Endothelial cell of umbilical vein (primary cell): ENCODE measurements around the gene APOBEC4. TPM values are rescaled to one million over a fixed set of nuclear protein-coding genes. Genes with fewer than 3 reads are reported as not detected.

ENCODE experiments used
- BruUV-seq: library from RNA; stranded (reverse); fragments of 400-500 nt; replicated peaks from 2 replicates; lab custom pipeline; 2021; lab: Mats Ljungman, UMichigan
- CTCF ChIA-PET: fragments of 300-600, 350-600 bp; sonication (Branson Sonifier 250); formaldehyde crosslinking; loops from one replicate; lab custom pipeline; 2021; ENCODE audit warnings: antibody characterized with exemption, inconsistent platforms; lab: Charles Lee
- POLR2A ChIA-PET: fragments of 300-600, 350-600 bp; sonication (Branson Sonifier 250); formaldehyde crosslinking; loops from one replicate; lab custom pipeline; 2021; ENCODE audit warnings: antibody characterized with exemption, inconsistent platforms; lab: Charles Lee
- DNase-seq: peaks from one replicate; pipeline ENCODE4 v3.0.0-alpha.2; 2011; ENCODE audit warnings: low read depth, low spot score
- FAIRE-seq: peaks from 2 replicates; lab custom pipeline; 2011; peaks lifted over from hg19 to GRCh38; lab: Jason Lieb, UNC
- H2AFZ ChIP-seq: 2 replicates; pipeline ENCODE4 v1.6.0; 2012; ENCODE audit warnings: low read depth, low read length, control low read depth, inconsistent platforms
- H3K27ac ChIP-seq: 2 replicates; pipeline ENCODE4 v1.5.1; 2011; ENCODE audit warnings: low read depth, mild to moderate bottlenecking, control low read depth, low read length, moderate library complexity; ENCODE audit not compliant: insufficient read depth
- H3K27me3 ChIP-seq, 2 experiments: 2 replicates each; pipeline versions ENCODE4 v1.6.0 to v1.6.1; 2011; ENCODE audit warnings: low read length in 2 of 2, mixed read lengths in 1 of 2; ENCODE audit not compliant: control insufficient read depth in 2 of 2, insufficient read depth in 2 of 2
- H3K36me3 ChIP-seq, 2 experiments: 2 replicates in 1 of 2; 3 replicates in 1 of 2; pipeline ENCODE4 v1.5.1; 2011; ENCODE audit warnings: low read length in 2 of 2, mild to moderate bottlenecking in 1 of 2, moderate library complexity in 1 of 2; ENCODE audit not compliant: control insufficient read depth in 2 of 2, insufficient read depth in 2 of 2; ENCODE audit errors: extremely low read depth in 1 of 2
- H3K4me1 ChIP-seq: 3 replicates; pipeline ENCODE4 v1.5.1; 2011; ENCODE audit warnings: mild to moderate bottlenecking, low read length; ENCODE audit not compliant: control insufficient read depth, insufficient read depth; ENCODE audit errors: extremely low read depth
- H3K4me2 ChIP-seq: 2 replicates; pipeline ENCODE4 v1.6.1; 2011; ENCODE audit warnings: low read length, control low read depth, mixed read lengths; ENCODE audit not compliant: insufficient read depth
- H3K4me3 ChIP-seq, 3 experiments: fragments of 200-600 bp in 1 of 3; sonication (generic), shearing (Covaris generic) in 1 of 3; replicated peaks in 1 of 3; 2 replicates each; pipeline ENCODE4 v1.5.1; 2011 to 2016; ENCODE audit warnings: control low read depth in 3 of 3, low read length in 3 of 3, mild to moderate bottlenecking in 2 of 3, inconsistent platforms in 1 of 3, low read depth in 1 of 3, moderate library complexity in 1 of 3; ENCODE audit not compliant: insufficient read depth in 1 of 3
- H3K79me2 ChIP-seq: 2 replicates; pipeline ENCODE4 v1.6.0; 2012; ENCODE audit warnings: low read length, inconsistent platforms; ENCODE audit not compliant: control insufficient read depth, insufficient read depth
- H3K9ac ChIP-seq: replicated peaks from 2 replicates; pipeline ENCODE3; 2011; ENCODE audit warnings: low read length, control low read depth; ENCODE audit not compliant: insufficient read depth; ENCODE audit errors: extremely low read depth
- H3K9me1 ChIP-seq: replicated peaks from 3 replicates; pipeline ENCODE4 v1.6.0; 2011; ENCODE audit warnings: mild to moderate bottlenecking, low read length; ENCODE audit not compliant: control insufficient read depth, insufficient read depth; ENCODE audit errors: extremely low read depth
- H3K9me3 ChIP-seq: replicated peaks from 2 replicates; pipeline ENCODE4 v1.5.1; 2012; ENCODE audit warnings: low read length, inconsistent platforms; ENCODE audit not compliant: control insufficient read depth, insufficient read depth
- H4K20me1 ChIP-seq: replicated peaks from 2 replicates; pipeline ENCODE3; 2011; ENCODE audit warnings: mild to moderate bottlenecking, low read length; ENCODE audit not compliant: control insufficient read depth, insufficient read depth; ENCODE audit errors: extremely low read depth
- CTCF ChIP-seq, 2 donors: IDR thresholded peaks; 1 replicate in 1 of 2; 2 replicates in 1 of 2; pipeline ENCODE4 v1.5.1; 2011; ENCODE audit warnings: low read length in 2 of 2, mild to moderate bottlenecking in 2 of 2, moderate library complexity in 2 of 2, control low read depth in 1 of 2, inconsistent platforms in 1 of 2, low read depth in 1 of 2; ENCODE audit not compliant: insufficient read depth in 1 of 2; ENCODE audit errors: extremely low read depth in 1 of 2
- MYC ChIP-seq: IDR thresholded peaks from one replicate; pipeline ENCODE4 v1.6.1; 2011; ENCODE audit warnings: mild to moderate bottlenecking, low read depth, low read length
- dilution Hi-C: fragments of 300-500 bp; cut with MboI; formaldehyde crosslinking; loops from one replicate; pipeline ENCODE4 v1.15.0; 2019; ENCODE audit warnings: low sequenced_read_pairs; ENCODE audit not compliant: extremely low pct_ligation_motif_present
- intact Hi-C: fragments of 100-400 bp; cut with micrococcal nuclease; formaldehyde crosslinking; loops from one replicate; pipeline ENCODE4 v1.10.0; 2022
- polyA plus RNA-seq, 4 experiments: library from polyadenylated mRNA; depleted of rRNA in 3 of 4; stranded (reverse) in 3 of 4; unstranded in 1 of 4; fragments of >200 nt; gene quantifications; 2 replicates each; pipeline versions ENCODE4 v1.2.1 to v1.2.3, GENCODE V29; 2011 to 2012; ENCODE audit warnings: missing spikeins in 1 of 4
- total RNA-seq: library from RNA; stranded (reverse); gene quantifications from 2 replicates; pipeline ENCODE4 v1.2.3, GENCODE V29; 2021
- TF ChIP-seq, protein P1 (sequence below): IDR thresholded peaks from 2 replicates; pipeline ENCODE4 v1.6.1; 2011; ENCODE audit not compliant: insufficient read depth, insufficient read length

The APOBEC4 gene
- total and polyA plus RNA-seq, 2 donors (not counting 3 experiments of a cell fraction or from before 2014, with no cell fraction given), result not detected

GRCh38 chr1:183634429-183635065 is 18.6 kb downstream of the APOBEC4 start:
- peak overlapping the region; percentile 67 for H3K27ac ChIP-seq
- H3K4me2 ChIP-seq, result peak overlapping the region; percentile 94
- TF ChIP-seq, protein P1, sequence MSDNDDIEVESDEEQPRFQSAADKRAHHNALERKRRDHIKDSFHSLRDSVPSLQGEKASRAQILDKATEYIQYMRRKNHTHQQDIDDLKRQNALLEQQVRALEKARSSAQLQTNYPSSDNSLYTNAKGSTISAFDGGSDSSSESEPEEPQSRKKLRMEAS, result no peak
- no peak for TF ChIP-seq CTCF (IDR thresholded peaks at IDR 0.05; ENCODE audit: extremely low read depth in 1 of 2, insufficient read depth in 1 of 2, low read depth in 1 of 2, low read length in 2 of 2)
- TF ChIP-seq MYC, result no peak
- H3K9me3 ChIP-seq, result no peaks in the 10 kb centered on the region
- peaks cover 5 to 12% of the 10 kb centered on the region in 2 experiments for H3K36me3 ChIP-seq
- DNase-seq (no peak), FAIRE-seq (peak; percentile 4)
- peak overlapping the region; percentile 10 for H2AFZ ChIP-seq
- H3K9me1 ChIP-seq, result no peaks in the 10 kb centered on the region
- peak overlapping the region; percentile 97 for H3K9ac ChIP-seq
- intact Hi-C loops (loop anchor here (1.0 to 10.0 kb wide), 6 partner anchors 163 to 1740 kb away; partner anchors contain the start of genes RGL1 and TSEN15), dilution Hi-C loops (no loop called here)
- peak overlapping the region; percentile 93 to 100 (median 99) for H3K4me3 ChIP-seq
- BruUV-seq, result no TSS peak
- H3K27me3 ChIP-seq, result no peaks in the 10 kb centered on the region
- H4K20me1 ChIP-seq, result peaks cover 4% of the 10 kb centered on the region
- ChIA-PET POLR2A (interaction anchor here (0.7 kb wide), 2 partner anchors 510 to 1066 kb away, joined by 3 to 4 read pairs; no protein-coding TSS in a partner anchor), CTCF (interaction anchor here (0.6 to 5.6 kb wide), 13 partner anchors 17 to 417 kb away, joined by 3 to 46 read pairs (median 5); partner anchors contain the start of genes APOBEC4, SMG7 and TSEN15)
- H3K4me1 ChIP-seq, result peaks cover 32% of the 10 kb centered on the region
- H3K79me2 ChIP-seq, result peaks cover 51% of the 10 kb centered on the region
